Measurements from ENCODE around the gene STX10. TPM values are rescaled to one million over a fixed set of nuclear protein-coding genes. Genes with fewer than 3 reads are reported as not detected.

The STX10 gene
- total RNA-seq, 1 experiment from 2014 or later: 56.9 TPM

GRCh38 chr19:13150187-13150930 is at the start of gene STX10, which contains the start of gene IER2 (continued):
- no peak for TF ChIP-seq ATF3 (CRISPR knock-in tag; conservative IDR thresholded peaks at IDR 0.05)
- TF ChIP-seq SOX15 (CRISPR knock-in tag; IDR thresholded peaks at IDR 0.05): no peak

- no peaks in the 10 kb centered on the region for H3K36me3 Mint-ChIP-seq
- no peaks in the 10 kb centered on the region for H3K4me1 Mint-ChIP-seq
- H3K27ac Mint-ChIP-seq: no peak overlapping the region
- H3K4me3 Mint-ChIP-seq: no peak overlapping the region
- DNase-seq (ENCODE audit: low spot score) (no peak), ATAC-seq (no peak)
- CTCF ChIA-PET: interaction anchor here (1.1 to 1.5 kb wide), 2 partner anchors 43 to 49 kb away, joined by 3 read pairs; no protein-coding TSS in a partner anchor
- POLR2A ChIA-PET: no interaction called here
- no peaks in the 10 kb centered on the region for H3K9me3 Mint-ChIP-seq
- no peaks in the 10 kb centered on the region for H3K27me3 Mint-ChIP-seq (ENCODE audit: low read depth)
- no peak for TF ChIP-seq CTCF (IDR thresholded peaks at IDR 0.05)
- no peak for TF ChIP-seq NFATC4 (CRISPR knock-in tag; IDR thresholded peaks at IDR 0.05)
- no peak for TF ChIP-seq MYBL2 (CRISPR knock-in tag; IDR thresholded peaks at IDR 0.05)
- TF ChIP-seq SOX15 (CRISPR knock-in tag; IDR thresholded peaks at IDR 0.05): no peak
- no peak for TF ChIP-seq CREM (CRISPR knock-in tag; IDR thresholded peaks at IDR 0.05)
- TF ChIP-seq PRDM15 (CRISPR knock-in tag; IDR thresholded peaks at IDR 0.05): no peak
- no peak for TF ChIP-seq MXD4 (CRISPR knock-in tag; IDR thresholded peaks at IDR 0.05; ENCODE audit: borderline replicate concordance)
- no peak for TF ChIP-seq PRRX2 (CRISPR knock-in tag; IDR thresholded peaks at IDR 0.05)
- TF ChIP-seq IRF2 (CRISPR knock-in tag; IDR thresholded peaks at IDR 0.05; ENCODE audit: borderline replicate concordance, low read depth): no peak
- no peak for TF ChIP-seq PREB (CRISPR knock-in tag; IDR thresholded peaks at IDR 0.05; ENCODE audit: borderline replicate concordance)
- TF ChIP-seq ZNF281 (CRISPR knock-in tag; IDR thresholded peaks at IDR 0.05): no peak
- no peak for TF ChIP-seq ZMAT4 (CRISPR knock-in tag; IDR thresholded peaks at IDR 0.05)
- no peak for TF ChIP-seq ZNF532 (CRISPR knock-in tag; IDR thresholded peaks at IDR 0.05; ENCODE audit: borderline replicate concordance)
- TF ChIP-seq ZNF512 (CRISPR knock-in tag; IDR thresholded peaks at IDR 0.05; ENCODE audit: borderline replicate concordance): no peak
- TF ChIP-seq GTF2I (CRISPR knock-in tag; conservative IDR thresholded peaks at IDR 0.05): no peak
- TF ChIP-seq JUN (CRISPR knock-in tag; IDR thresholded peaks at IDR 0.05): no peak
- TF ChIP-seq KAT7 (CRISPR knock-in tag; IDR thresholded peaks at IDR 0.05; ENCODE audit: borderline replicate concordance): no peak
These were observed 48.5 kb upstream of the STX10 start for GRCh38 chr19:13198634-13199033.

All from WTC11 (cell line).